ENCODE measurements around the gene BDH1. TPM values are rescaled to one million over a fixed set of nuclear protein-coding genes. Genes with fewer than 3 reads are reported as not detected.
A peak's percentile ranks its signal among the peaks of the same experiment; 100 is the strongest.

The BDH1 gene
- total and polyA plus RNA-seq, 2 of the 13 experiments (the other 11 are each of a cell fraction or from before 2014, with no cell fraction given): 21.2 to 71.9 TPM

- no peak; the same call in 1 of the 2 replicates for TF ChIP-seq HOXA9 (CRISPR knock-in tag; IDR thresholded peaks at IDR 0.05; ENCODE audit: borderline replicate concordance)
- TF ChIP-seq, protein P1, sequence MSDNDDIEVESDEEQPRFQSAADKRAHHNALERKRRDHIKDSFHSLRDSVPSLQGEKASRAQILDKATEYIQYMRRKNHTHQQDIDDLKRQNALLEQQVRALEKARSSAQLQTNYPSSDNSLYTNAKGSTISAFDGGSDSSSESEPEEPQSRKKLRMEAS (IDR thresholded peaks at IDR 0.05): peak; percentile 67
- TF ChIP-seq ZNF318 (CRISPR knock-in tag; IDR thresholded peaks at IDR 0.05): peak; percentile 49; the same call in 1 of the 2 replicates
- TF ChIP-seq KDM3A (CRISPR knock-in tag; IDR thresholded peaks at IDR 0.05; ENCODE audit: low read depth): 0 out of 2 replicates have a peak, but pooled peaks have one; percentile 55
- no peak for TF ChIP-seq MAF1 (CRISPR knock-in tag; IDR thresholded peaks at IDR 0.05; ENCODE audit: borderline replicate concordance)
- TF ChIP-seq ARID5B (CRISPR knock-in tag; IDR thresholded peaks at IDR 0.05): peak; percentile 95
- TF ChIP-seq, protein P2, sequence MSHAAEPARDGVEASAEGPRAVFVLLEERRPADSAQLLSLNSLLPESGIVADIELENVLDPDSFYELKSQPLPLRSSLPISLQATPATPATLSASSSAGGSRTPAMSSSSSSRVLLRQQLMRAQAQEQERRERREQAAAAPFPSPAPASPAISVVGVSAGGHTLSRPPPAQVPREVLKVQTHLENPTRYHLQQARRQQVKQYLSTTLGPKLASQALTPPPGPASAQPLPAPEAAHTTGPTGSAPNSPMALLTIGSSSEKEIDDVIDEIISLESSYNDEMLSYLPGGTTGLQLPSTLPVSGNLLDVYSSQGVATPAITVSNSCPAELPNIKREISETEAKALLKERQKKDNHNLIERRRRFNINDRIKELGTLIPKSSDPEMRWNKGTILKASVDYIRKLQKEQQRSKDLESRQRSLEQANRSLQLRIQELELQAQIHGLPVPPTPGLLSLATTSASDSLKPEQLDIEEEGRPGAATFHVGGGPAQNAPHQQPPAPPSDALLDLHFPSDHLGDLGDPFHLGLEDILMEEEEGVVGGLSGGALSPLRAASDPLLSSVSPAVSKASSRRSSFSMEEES (CRISPR knock-in tag; IDR thresholded peaks at IDR 0.05): peak; percentile 49; the same call in 1 of the 2 replicates
- no peak for TF ChIP-seq PHF5A (CRISPR knock-in tag; IDR thresholded peaks at IDR 0.05; ENCODE audit: low read depth, unreplicated experiment)
- peak; percentile 31 to 96; a peak in 2 of 4 replicates for TF ChIP-seq EP300 (IDR thresholded peaks at IDR 0.05; ENCODE audit: low read depth in 2 of 2, low read length in 2 of 2)
- peak; percentile 86 for TF ChIP-seq EP300 (CRISPR knock-in tag; IDR thresholded peaks at IDR 0.05; ENCODE audit: borderline replicate concordance)
Observed at GRCh38 chr3:197573048-197573767, 17.4 kb upstream of the BDH1 start (continued).
